K562 (cell line): Measurements from ENCODE around the gene AKR1A1. TPM values are rescaled to one million over a fixed set of nuclear protein-coding genes. Genes with fewer than 3 reads are reported as not detected.

Experiments used
- AFF4 ChIP-seq: sonication (generic); formaldehyde crosslinking; IDR thresholded peaks from 2 replicates; pipeline ENCODE4 v1.8.0; 2023; ENCODE audit warnings: mild to moderate bottlenecking, missing genetic modification reagents
- CBX5 ChIP-seq: IDR thresholded peaks from 2 replicates; pipeline ENCODE4 v1.6.1; 2014; ENCODE audit warnings: low read depth, borderline replicate concordance
- FUS ChIP-seq: fragments of 200-400 bp; formaldehyde crosslinking; optimal IDR thresholded peaks from 2 replicates; pipeline ENCODE3; 2017; ENCODE audit warnings: low read depth, low read length
- MAFF ChIP-seq: IDR thresholded peaks from 2 replicates; pipeline ENCODE4 v1.6.1; 2012; ENCODE audit warnings: low read length, improper control_type of control experiment
- RBM25 ChIP-seq: fragments of 200-400 bp; formaldehyde crosslinking; IDR thresholded peaks from 2 replicates; pipeline ENCODE4 v1.6.1; 2018; ENCODE audit warnings: low read length, low read depth, moderate library complexity; ENCODE audit not compliant: severe bottlenecking
- RFX1 ChIP-seq: fragments of 450-650 bp; IDR thresholded peaks from 2 replicates; pipeline ENCODE4 v1.6.1; 2016; ENCODE audit warnings: mild to moderate bottlenecking, moderate library complexity
- XRCC4 ChIP-seq: IDR thresholded peaks from one replicate; pipeline ENCODE4 v1.6.1; 2011; ENCODE audit not compliant: insufficient read depth, insufficient read length; ENCODE audit errors: extremely low read depth
- polyA plus RNA-seq, 8 experiments: library from polyadenylated mRNA; depleted of rRNA in 4 of 8; stranded (reverse) in 5 of 8; unstranded in 3 of 8; fragments of >200 nt; fragmentation: Nextera tagmentation in 2 of 8; fragmentation: Illumina TruSeq in 1 of 8; extraction: Ambion mirVana in 2 of 8; extraction: Trizol in 1 of 8; gene quantifications; 2 replicates each; pipeline versions ENCODE4 v1.2.1 to v1.2.3, GENCODE V29; 2011 to 2014; ENCODE audit warnings: inconsistent platforms in 1 of 8, missing spikeins in 1 of 8
- total RNA-seq, 7 experiments: library from RNA; depleted of rRNA in 6 of 7; stranded (reverse); fragments of >200 nt in 6 of 7; fragmentation: Illumina TruSeq in 2 of 7; extraction: Trizol in 2 of 7; gene quantifications; 2 replicates each; pipeline versions ENCODE4 v1.2.1 to v1.2.3, GENCODE V29; 2011 to 2021; ENCODE audit warnings: low replicate concordance in 1 of 7
- TF ChIP-seq, protein P1 (sequence below): fragments of 200-800 bp; sonication (Bioruptor generic); IDR thresholded peaks from 2 replicates; pipeline ENCODE4 v1.6.1; 2016; ENCODE audit warnings: missing genetic modification characterization, missing compliant biosample characterization
- TF ChIP-seq, protein P2 (sequence below): fragments of 450-650 bp; IDR thresholded peaks from 2 replicates; pipeline ENCODE4 v1.6.1; 2017; ENCODE audit warnings: mild to moderate bottlenecking, moderate library complexity
- TF ChIP-seq, protein P3 (sequence below), 3 experiments: fragments of 200-800 bp in 1 of 3; sonication (Bioruptor generic) in 1 of 3; sonication (generic) in 1 of 3; formaldehyde crosslinking in 1 of 3; IDR thresholded peaks; 2 replicates each; pipeline versions ENCODE4 v1.6.1 to v1.8.0; 2016 to 2022; ENCODE audit warnings: mild to moderate bottlenecking in 2 of 3, missing compliant biosample characterization in 2 of 3, missing genetic modification characterization in 2 of 3, missing genetic modification reagents in 1 of 3
- TF ChIP-seq, protein P4 (sequence below): conservative IDR thresholded peaks from 2 replicates; pipeline ENCODE4 v1.6.1; 2011; ENCODE audit warnings: low read depth, mild to moderate bottlenecking, low read length; ENCODE audit not compliant: control insufficient read depth

AKR1A1 gene
- total and polyA plus RNA-seq, 9 of the 15 experiments (the other 6 are each of a cell fraction or from before 2014, with no cell fraction given), result 68.6 to 211 (median 132) TPM

DNA sequence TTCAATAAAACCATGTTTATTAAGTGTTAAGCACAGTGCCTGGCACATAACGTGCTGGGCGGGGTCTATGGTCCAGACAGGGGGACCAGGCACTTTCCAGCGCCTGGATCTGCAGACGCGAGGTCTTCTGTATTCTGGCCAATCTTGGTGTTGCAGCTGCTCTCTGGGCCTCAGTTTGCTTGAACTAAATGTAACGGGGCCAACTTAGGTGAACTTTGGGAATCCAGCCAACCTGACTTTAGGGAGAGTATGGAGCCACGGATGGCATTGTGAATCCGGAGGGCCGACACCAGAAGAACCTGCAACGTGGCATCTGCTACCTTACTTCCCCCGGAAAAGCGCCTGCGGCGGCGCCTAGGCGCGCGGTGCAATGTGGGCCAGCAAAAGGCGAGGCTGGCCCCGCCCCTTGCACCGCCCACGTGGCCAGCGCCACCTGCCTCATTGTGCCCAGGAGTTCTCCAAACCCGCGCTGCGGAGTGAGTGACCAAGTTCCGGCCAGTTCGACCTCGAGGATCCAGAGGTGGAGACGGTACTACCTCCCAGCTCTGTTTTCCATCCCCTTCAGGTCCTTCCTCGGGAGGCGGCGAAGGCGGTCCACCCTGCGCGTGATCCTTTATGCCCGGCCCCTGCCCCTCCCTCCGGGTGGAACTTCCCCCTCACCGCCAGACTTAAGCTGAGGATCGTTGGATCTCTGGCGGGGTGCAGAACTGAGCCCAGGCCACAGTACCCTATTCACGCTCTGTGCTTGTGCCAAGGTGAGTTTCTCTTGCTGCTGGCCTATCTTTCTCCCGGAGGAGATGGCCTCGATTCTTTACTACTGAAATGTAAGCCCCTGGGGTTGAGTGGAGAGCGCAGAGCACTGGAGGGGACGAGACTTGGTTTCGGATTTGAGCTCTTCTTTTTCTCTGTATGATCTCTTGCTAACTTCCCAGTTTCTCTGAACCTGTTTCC lies at the start of gene AKR1A1 (continued):
- TF ChIP-seq AFF4 (peak; percentile 90; the same call in 1 of the 2 replicates), MAFF (no peak), RFX1 (no peak), XRCC4 (no peak), RBM25 (no peak), CBX5 (no peak; the same call in 1 of the 2 replicates), FUS (no peak)
- TF ChIP-seq, protein P1, sequence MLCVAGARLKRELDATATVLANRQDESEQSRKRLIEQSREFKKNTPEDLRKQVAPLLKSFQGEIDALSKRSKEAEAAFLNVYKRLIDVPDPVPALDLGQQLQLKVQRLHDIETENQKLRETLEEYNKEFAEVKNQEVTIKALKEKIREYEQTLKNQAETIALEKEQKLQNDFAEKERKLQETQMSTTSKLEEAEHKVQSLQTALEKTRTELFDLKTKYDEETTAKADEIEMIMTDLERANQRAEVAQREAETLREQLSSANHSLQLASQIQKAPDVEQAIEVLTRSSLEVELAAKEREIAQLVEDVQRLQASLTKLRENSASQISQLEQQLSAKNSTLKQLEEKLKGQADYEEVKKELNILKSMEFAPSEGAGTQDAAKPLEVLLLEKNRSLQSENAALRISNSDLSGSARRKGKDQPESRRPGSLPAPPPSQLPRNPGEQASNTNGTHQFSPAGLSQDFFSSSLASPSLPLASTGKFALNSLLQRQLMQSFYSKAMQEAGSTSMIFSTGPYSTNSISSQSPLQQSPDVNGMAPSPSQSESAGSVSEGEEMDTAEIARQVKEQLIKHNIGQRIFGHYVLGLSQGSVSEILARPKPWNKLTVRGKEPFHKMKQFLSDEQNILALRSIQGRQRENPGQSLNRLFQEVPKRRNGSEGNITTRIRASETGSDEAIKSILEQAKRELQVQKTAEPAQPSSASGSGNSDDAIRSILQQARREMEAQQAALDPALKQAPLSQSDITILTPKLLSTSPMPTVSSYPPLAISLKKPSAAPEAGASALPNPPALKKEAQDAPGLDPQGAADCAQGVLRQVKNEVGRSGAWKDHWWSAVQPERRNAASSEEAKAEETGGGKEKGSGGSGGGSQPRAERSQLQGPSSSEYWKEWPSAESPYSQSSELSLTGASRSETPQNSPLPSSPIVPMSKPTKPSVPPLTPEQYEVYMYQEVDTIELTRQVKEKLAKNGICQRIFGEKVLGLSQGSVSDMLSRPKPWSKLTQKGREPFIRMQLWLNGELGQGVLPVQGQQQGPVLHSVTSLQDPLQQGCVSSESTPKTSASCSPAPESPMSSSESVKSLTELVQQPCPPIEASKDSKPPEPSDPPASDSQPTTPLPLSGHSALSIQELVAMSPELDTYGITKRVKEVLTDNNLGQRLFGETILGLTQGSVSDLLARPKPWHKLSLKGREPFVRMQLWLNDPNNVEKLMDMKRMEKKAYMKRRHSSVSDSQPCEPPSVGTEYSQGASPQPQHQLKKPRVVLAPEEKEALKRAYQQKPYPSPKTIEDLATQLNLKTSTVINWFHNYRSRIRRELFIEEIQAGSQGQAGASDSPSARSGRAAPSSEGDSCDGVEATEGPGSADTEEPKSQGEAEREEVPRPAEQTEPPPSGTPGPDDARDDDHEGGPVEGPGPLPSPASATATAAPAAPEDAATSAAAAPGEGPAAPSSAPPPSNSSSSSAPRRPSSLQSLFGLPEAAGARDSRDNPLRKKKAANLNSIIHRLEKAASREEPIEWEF, result no peak
- TF ChIP-seq, protein P2, sequence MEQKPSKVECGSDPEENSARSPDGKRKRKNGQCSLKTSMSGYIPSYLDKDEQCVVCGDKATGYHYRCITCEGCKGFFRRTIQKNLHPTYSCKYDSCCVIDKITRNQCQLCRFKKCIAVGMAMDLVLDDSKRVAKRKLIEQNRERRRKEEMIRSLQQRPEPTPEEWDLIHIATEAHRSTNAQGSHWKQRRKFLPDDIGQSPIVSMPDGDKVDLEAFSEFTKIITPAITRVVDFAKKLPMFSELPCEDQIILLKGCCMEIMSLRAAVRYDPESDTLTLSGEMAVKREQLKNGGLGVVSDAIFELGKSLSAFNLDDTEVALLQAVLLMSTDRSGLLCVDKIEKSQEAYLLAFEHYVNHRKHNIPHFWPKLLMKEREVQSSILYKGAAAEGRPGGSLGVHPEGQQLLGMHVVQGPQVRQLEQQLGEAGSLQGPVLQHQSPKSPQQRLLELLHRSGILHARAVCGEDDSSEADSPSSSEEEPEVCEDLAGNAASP, result no peak
- TF ChIP-seq, protein P3, sequence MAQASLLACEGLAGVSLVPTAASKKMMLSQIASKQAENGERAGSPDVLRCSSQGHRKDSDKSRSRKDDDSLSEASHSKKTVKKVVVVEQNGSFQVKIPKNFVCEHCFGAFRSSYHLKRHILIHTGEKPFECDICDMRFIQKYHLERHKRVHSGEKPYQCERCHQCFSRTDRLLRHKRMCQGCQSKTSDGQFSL (CRISPR knock-in tag; IDR thresholded peaks at IDR 0.05), result peak; percentile 81
- TF ChIP-seq, protein P3 (tag; IDR thresholded peaks at IDR 0.05), result 0 out of 4 replicates have a peak, but pooled peaks have one; percentile 45 to 50
- TF ChIP-seq, protein P4, sequence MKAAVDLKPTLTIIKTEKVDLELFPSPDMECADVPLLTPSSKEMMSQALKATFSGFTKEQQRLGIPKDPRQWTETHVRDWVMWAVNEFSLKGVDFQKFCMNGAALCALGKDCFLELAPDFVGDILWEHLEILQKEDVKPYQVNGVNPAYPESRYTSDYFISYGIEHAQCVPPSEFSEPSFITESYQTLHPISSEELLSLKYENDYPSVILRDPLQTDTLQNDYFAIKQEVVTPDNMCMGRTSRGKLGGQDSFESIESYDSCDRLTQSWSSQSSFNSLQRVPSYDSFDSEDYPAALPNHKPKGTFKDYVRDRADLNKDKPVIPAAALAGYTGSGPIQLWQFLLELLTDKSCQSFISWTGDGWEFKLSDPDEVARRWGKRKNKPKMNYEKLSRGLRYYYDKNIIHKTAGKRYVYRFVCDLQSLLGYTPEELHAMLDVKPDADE, result peak; percentile 87
